ENCODE results near the gene GPALPP1.
"Not testable (repeated sequence)": the region's sequence is repeated elsewhere in the genome, so short reads cannot be mapped to it uniquely, and the experiment has no call there.

Gene GPALPP1

DNA sequence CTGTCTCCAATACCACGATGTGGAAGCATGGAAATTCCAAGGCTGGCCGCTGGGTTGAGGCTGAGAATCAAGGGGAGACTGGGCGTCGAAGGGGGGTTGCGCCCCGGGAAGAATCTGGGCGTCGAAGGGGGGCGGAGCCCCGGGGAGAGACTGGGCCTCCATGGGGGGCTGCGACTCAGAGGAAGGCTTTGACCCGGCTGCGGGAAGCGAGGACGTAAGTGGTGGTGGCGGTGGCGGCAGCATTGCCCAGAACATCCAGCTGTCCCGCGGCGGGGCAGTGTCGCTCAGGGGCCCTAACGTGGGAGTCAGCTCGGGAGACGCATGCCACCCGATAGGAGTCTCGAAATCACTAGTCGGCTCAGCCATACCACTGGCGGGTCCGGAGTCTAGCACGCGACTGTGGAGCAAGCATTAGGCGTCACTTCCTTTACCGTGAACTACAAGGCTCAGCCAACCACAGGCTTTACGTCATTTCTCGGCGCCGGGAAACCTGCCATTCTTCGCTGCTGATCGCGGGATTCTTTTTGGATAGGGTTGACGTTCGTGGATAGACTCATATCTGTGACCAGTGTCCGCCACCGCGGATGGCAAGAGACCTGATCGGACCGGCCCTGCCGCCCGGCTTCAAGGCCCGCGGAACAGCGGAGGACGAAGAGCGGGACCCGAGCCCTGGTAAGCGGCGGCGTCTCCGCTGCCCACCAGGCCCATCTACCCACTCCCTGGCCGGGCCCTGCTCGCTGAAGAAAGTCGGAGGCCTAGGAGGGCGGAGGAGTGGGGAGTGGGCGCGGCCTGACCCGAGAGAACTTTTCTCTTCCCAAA lies at the start of gene GPALPP1, which contains the start of gene NUFIP1:
Gene GPALPP1, plus strand, starts transcription at position 468 of the 819 bp plus-strand sequence. Its CDS starts 117 bp downstream, at position 585.
Gene NUFIP1, minus strand, starts transcription at position 401 of the 819 bp plus-strand sequence. Its CDS starts 35 bp downstream, at position 366.
- DNase-seq: peak; percentile 45 to 98 (median 88)

DNA sequence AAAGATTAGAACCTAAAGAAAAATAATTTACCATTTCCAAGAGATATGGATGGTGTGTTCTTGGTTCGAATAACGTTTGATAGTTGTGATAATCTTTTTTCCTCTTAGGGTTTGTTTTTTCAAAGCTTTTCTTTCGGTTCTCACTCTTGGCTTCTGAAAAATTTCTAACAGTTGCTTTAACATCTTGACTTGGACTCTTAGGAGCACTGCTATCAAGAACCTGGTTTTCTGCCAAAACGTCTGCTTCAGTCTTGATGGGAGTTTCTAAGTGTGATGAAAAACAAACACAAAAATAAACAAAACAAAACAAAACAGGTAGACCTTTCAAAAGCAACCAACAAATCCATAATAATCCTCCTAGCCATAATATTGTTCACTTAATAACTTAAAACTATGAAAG lies 45.9 kb upstream of the GPALPP1 start:
- not testable (repeated sequence) for DNase-seq

DNA sequence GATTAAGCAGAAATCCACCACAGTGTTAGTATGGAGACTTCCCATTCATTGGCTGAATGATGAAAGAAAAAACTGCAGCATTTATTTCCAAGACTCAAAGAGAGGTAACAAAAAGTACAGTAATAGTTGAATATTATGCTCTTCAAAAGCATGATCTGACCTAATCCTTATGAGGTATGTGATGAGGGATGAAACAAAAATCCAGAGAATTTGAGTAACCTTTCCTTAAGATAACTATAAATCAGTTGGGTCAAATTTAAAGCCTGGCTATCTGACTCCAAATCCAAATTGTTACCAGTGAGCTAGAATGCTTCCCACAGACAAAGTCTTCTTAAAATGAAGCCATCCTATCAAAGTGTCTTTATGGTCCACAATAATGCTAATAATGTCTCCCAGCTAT lies 38.2 kb upstream of the GPALPP1 start:
- no peak for DNase-seq

DNA sequence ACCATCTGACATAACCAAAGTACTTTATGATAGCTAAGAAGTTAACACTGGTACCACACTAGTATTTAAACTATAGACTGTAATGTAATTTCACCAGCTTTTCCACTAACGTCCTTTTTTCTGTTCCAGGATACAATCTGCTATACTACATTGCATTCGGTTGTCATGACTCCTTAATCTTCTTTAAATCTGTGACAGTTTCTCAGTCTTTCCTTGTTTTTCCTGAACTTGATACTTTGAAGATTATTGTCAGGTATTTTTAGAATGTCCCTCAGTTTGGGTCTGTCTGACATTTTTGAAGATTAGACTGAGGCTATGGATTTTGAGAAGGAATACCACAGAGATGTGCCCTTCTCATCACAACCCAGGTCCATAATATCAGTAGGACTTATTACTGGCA lies 36.7 kb upstream of the GPALPP1 start:
- no peak for DNase-seq

- DNase-seq: no peak
Observed at GRCh38 chr13:44954224-44954623, 35.1 kb upstream of the GPALPP1 start.

GRCh38 chr13:44955406-44955805 lies 33.9 kb upstream of the GPALPP1 start:
- no peak for DNase-seq

- DNase-seq: no peak
Observed at GRCh38 chr13:44961997-44962396, 27.3 kb upstream of the GPALPP1 start.

DNA sequence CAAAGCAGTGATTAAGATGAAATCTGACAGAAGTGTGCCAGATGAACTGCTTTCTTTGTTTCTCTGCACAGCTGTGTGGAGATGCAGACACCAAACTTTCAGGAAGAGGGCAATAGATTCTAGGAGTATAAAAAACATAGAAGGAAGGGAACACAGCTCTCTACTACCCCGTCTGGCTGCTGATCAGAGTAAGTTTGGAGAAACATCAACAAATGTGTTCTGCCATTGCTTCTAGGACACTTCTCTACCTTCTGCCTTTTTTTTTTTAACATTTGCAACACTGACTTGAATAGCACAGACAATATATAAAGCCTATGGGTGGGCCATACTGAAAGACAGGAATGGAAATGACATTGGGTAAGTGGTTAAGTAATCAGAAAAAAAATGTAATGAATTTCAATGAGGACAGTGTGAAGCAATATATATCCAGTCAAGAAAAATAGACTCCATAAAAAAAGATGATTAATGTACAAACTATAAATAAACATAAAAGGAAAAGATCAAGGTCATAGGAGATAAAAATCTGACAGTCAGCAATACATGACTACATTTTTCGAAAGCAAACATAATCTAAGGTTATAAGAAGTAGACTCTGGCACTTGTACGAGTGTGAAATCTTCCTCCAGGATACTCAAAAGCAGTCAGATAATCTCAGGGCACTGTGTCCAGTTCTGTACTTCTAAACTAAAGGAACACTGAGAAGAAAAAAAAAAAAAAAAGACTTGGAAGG lies 21.5 kb upstream of the GPALPP1 start:
- DNase-seq: no peak

DNA sequence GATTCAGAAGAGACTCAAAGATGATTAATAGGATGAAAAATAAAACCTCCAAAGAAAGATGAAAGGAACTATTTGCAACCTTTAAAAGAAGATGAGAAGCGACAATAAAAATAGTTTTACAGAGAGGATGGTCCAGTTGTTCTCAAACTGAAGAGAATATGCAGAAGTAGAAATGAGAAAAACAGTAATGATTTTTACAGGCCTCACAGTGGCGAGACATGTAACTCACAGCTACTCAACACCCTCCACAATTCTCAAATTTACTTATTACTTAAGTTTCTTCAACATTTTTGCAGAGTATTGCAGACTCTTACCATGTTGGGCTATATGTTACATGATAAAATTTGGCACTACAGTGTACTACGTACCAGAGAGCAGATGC lies 20.9 kb upstream of the GPALPP1 start:
- no peak for DNase-seq

GRCh38 chr13:44969551-44970484 lies 19.5 kb upstream of the GPALPP1 start:
- peak in 3 of 51 donors; percentile 7 to 76 (median 14) for DNase-seq

DNA sequence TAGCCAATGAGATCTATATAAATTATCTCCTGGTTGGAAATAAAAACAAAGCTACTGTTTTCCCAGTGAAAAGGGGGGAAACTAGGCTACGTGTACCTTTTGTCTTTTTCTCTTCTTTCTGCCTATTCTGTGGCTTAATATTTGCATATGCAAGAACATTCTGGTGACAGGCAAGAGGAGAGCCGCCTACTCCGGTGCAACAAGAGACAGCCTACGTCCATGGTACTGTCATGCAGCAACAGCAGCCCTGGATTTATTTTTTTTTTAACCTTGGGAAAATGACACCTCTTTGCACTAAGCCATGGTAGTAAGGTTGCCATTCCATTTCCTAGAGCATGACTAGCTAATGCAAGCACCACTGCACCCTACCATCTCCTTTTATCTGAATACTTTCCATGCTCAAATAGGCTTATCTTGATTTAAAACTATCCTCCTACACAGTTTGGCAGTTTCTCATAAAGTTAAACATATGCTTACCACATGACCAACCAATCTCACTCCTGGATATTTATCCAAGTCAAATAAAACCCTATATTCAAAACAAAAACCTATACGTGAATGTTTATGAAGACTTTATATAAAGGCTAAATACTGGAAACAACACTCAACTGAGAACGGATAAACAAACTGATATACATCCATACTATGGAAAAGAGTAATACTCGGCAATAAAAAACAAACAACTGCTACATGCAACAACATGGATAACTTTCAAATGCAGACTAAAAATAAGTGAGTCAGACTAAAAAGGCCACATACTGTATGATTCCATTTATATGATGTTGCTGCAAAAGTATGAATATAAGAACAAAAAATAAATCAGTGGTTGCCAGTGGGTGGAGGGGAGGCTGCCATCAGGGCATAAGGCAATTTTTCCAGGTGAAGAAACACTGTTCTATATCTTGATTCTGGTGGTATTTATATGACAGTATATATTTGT lies 17.4 kb upstream of the GPALPP1 start:
- DNase-seq: peak in 1 of 51 donors; percentile 32

GRCh38 chr13:44972956-44973581 lies 16.3 kb upstream of the GPALPP1 start:
- peak in 1 of 51 donors; percentile 29 for DNase-seq

DNA sequence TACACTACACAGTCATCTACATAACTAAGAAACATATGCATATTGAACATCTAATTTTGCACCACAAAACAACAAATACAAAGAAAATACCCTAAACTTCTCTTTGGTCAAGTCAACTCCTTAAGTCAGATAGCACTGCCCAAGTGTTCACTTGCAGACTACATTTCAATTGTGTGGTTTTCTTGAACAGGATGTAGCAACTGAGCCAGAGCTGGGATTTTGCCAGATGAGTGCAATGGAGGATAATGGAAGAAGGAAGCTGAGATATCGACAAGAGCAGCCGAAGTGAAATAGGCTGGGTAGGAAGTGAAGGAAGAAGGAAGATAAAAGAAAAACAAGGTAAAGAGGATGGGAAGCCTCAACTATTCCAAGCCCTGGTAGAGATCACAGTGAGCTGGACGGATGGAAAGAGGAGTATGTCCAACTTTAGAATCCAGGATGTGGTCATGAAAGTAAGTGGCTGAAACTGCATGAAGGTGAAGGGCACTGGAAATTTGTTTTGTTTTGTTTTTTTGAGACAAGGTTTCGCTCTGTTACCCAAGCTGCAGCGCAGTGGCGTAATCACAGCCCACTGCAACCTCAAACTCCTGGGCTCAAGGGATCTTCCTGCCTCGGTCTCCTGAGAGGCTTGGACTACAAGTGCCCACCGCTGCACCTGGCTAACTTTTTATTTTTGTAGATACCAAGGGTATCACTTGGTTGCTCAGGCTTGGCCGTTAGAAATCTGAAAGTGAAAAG lies 15.1 kb upstream of the GPALPP1 start:
- DNase-seq: no peak

- DNase-seq: no peak
Observed at GRCh38 chr13:44976196-44976595, 13.1 kb upstream of the GPALPP1 start.

- no peak for DNase-seq
Observed at GRCh38 chr13:44976949-44977583, 12.3 kb upstream of the GPALPP1 start.

DNA sequence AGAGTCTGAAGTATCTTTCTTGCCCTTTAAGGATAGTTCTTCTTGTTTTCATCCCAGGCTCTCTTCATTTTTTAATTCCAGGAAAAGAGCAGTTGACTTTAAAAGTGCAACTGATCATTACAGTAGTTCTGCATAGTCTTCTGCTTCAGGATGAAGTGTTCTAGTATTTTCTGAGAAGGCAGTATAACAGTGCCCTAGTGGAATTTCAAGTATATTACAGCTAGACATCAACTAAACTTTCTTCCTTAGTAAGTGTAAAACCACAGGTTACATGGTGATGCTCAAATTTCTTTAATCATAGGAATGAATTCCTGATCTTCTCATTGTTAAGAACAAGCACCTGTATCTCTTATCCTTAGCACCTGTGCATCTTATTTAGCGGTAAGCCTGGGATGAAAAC lies 11.0 kb upstream of the GPALPP1 start:
- DNase-seq: no peak

- DNase-seq: peak in 1 of 51 donors; percentile 10
Observed at GRCh38 chr13:44989941-44990340, 603 bp downstream of the GPALPP1 start.

DNA sequence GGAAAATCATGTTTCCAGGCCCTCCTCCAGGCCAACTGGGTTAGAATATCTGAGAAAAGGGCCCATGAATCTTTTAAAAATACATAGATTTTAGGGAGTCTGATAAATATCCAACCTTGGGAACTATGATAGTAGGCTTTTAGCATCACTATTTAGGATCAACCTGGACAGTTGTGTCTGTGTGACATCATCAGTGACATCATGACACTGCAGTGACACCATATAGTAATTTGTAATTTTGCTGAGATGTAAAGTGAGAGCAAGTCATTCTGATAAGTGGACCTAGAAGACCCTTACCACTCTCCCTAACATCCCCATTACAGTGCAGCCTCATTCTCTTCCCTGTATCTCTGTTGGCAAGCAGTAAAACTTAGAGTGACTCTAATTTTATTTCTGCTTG lies 14.1 kb downstream of the GPALPP1 start:
- no peak for DNase-seq

DNA sequence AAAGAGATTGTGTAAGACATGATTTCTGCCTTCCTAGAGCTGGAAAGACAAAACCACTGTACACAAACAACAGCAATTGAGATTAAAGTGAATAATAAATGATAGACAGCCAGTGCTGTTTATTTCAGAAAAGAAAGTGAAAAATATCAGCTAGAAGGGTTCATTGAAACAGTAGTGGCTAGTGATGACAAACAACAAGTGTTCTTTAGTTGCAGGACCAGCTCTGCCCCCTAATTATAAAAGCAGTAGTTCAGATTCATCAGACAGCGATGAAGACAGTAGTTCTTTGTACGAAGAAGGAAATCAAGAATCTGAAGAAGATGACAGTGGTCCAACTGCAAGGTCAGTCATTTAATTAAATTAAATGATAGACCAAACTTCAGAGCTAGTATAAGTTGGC lies 14.8 kb downstream of the GPALPP1 start:
- DNase-seq: no peak

All from hypothalamus (tissue), 51 donors.